Measurements from ENCODE around the gene DAPK2.

DAPK2 gene

GRCh38 chr15:63941698-63942465, 104.4 kb downstream of the DAPK2 start:
- in situ Hi-C loops (cut with HindIII; ENCODE audit: low pct_ligation_motif_present, low sequenced_read_pairs): no loop called here
- TF ChIP-seq CTCF (IDR thresholded peaks at IDR 0.05; ENCODE audit: low read depth, low read length, missing control alignments): no peak
- Histone ChIP-seq H3K4me3 (ENCODE audit: low read depth, low read length) (no peak overlapping the region), H3K27me3 (replicated peaks) (no peaks in the 10 kb centered on the region), H3K36me3 (replicated peaks) (no peaks in the 10 kb centered on the region), H3K27ac (no peak overlapping the region)
- no peak for DNase-seq

- no peak for DNase-seq
- in situ Hi-C loops (cut with HindIII; ENCODE audit: low pct_ligation_motif_present, low sequenced_read_pairs): no loop called here
- H3K27ac ChIP-seq: no peak overlapping the region
- TF ChIP-seq CTCF (IDR thresholded peaks at IDR 0.05; ENCODE audit: low read depth, low read length, missing control alignments): no peak
- H3K4me3 ChIP-seq (ENCODE audit: low read depth, low read length): no peak overlapping the region
- H3K36me3 ChIP-seq (replicated peaks): no peaks in the 10 kb centered on the region
- H3K27me3 ChIP-seq (replicated peaks): no peaks in the 10 kb centered on the region
Measured at GRCh38 chr15:63940966-63941620, 105.2 kb downstream of the DAPK2 start.

DNA sequence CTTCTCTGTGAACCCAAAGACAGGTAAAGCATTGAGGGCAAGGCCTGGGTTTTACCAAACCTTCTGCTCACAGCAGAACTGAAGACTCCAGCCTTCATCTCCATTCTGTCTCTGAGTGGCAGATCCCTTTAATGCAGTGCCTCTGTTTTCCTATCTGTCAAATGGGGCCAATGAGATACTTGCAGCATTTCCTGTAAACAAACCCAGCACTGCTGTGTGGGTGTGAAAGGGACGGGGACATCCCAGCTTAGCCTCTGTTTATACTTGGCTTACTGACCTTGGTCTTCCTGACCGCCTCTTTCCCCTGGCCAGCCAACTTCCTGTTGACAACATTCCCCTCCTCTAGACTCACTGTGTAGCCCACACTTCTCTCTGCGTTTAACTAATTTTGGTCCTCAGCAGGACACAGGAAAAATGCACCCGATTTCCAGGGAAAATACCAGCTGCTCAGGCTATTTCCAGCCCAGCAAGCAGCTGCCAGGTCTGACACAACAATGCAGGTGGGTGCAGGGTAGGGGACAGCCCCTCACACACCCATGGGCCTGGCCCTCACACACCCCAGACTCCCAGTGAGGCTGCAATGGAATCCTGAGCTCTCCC, 106.7 kb downstream of the DAPK2 start:
- in situ Hi-C loops (cut with HindIII; ENCODE audit: low pct_ligation_motif_present, low sequenced_read_pairs): no loop called here
- H3K27ac ChIP-seq: peak overlapping the region; percentile 31
- TF ChIP-seq CTCF (IDR thresholded peaks at IDR 0.05; ENCODE audit: low read depth, low read length, missing control alignments): no peak

DNA sequence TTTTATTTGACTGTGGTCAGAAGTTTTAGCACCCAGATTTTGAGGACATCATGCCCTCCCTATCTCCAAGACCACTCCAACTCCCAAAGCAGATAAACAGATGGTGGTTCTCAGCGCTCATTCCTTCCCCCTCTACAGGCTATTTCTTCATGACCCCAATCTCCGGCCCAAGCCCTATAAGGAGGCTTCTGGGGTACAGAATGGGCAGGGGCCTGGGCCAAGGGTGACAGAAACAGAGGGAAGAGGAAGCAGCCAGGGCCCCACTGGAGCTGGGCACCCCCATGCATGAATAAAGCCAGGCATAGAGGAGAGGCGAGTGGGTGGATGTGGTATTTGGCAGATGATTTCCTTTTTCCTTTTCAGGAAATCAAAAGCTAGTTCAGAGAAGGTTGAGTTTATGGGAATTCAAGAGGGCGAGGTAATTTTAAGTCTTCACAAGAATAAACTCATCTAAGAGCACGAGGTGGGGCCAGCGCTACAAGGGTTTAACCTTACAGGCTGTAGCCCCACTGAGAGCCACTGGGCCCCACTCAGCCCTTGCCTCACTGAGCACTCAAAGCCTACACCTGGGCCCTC, 107.7 kb downstream of the DAPK2 start:
- no peak overlapping the region for H3K27ac ChIP-seq

More for the DNA sequence above, 106.7 kb downstream of the DAPK2 start:
- no peak overlapping the region for H3K4me3 ChIP-seq (ENCODE audit: low read depth, low read length)
- H3K27me3 ChIP-seq (replicated peaks): no peaks in the 10 kb centered on the region
- no peaks in the 10 kb centered on the region for H3K36me3 ChIP-seq (replicated peaks)
- peak; percentile 73 for DNase-seq

GRCh38 chr15:63933522-63933921, 112.8 kb downstream of the DAPK2 start:
- Histone ChIP-seq H3K27me3 (replicated peaks) (no peaks in the 10 kb centered on the region), H3K4me3 (ENCODE audit: low read depth, low read length) (no peak overlapping the region), H3K27ac (no peak overlapping the region), H3K36me3 (replicated peaks) (no peaks in the 10 kb centered on the region)
- DNase-seq: peak; percentile 50
- in situ Hi-C loops (cut with HindIII; ENCODE audit: low pct_ligation_motif_present, low sequenced_read_pairs): no loop called here
- TF ChIP-seq CTCF (IDR thresholded peaks at IDR 0.05; ENCODE audit: low read depth, low read length, missing control alignments): no peak

More for the DNA sequence above, 107.7 kb downstream of the DAPK2 start:
- in situ Hi-C loops (cut with HindIII; ENCODE audit: low pct_ligation_motif_present, low sequenced_read_pairs): no loop called here
- no peak for TF ChIP-seq CTCF (IDR thresholded peaks at IDR 0.05; ENCODE audit: low read depth, low read length, missing control alignments)
- Histone ChIP-seq H3K4me3 (ENCODE audit: low read depth, low read length) (no peak overlapping the region), H3K27me3 (replicated peaks) (no peaks in the 10 kb centered on the region), H3K36me3 (replicated peaks) (no peaks in the 10 kb centered on the region)
- no peak for DNase-seq

Data from brain microvascular endothelial cell (primary cell).